Neural progenitor cell (in vitro differentiated cells): ENCODE data around the gene DUSP6.

Source experiments
- CTCF ChIP-seq: fragments of 200-600 bp; sonication (generic); IDR thresholded peaks from 2 replicates; pipeline ENCODE4 v1.5.1; 2017; ENCODE audit warnings: antibody characterized with exemption, mild to moderate bottlenecking
- EZH2 ChIP-seq: fragments of 200-600 bp; sonication (generic); IDR thresholded peaks from 2 replicates; pipeline ENCODE4 v1.6.1; 2017; ENCODE audit warnings: antibody characterized with exemption, mild to moderate bottlenecking, moderate library complexity
- EZH2phosphoT487 ChIP-seq: fragments of 200-600 bp; sonication (generic); IDR thresholded peaks from 2 replicates; pipeline ENCODE4 v1.6.1; 2017; ENCODE audit warnings: antibody characterized with exemption

- TF ChIP-seq CTCF (no peak), EZH2 (no peak), EZH2phosphoT487 (no peak)
These were observed 2.5 kb downstream of the DUSP6 start for GRCh38 chr12:89349814-89350213.
